HL-60 (cell line): Measurements from ENCODE around the gene BLM.

ENCODE experiments used
- CTCF ChIP-seq: IDR thresholded peaks from one replicate; pipeline ENCODE4 v1.5.1; 2011; ENCODE audit warnings: low read length, control low read depth, inconsistent platforms; ENCODE audit not compliant: insufficient read depth
- GABPA ChIP-seq: IDR thresholded peaks from 2 replicates; pipeline ENCODE4 v1.6.1; 2012; ENCODE audit warnings: low read depth

GRCh38 chr15:90680371-90680935 lies 36.7 kb upstream of the BLM start:
- TF ChIP-seq CTCF, result no peak
- TF ChIP-seq GABPA, result no peak
